Osteocyte (in vitro differentiated cells): ENCODE data around the gene SNAPC3. TPM values are rescaled to one million over a fixed set of nuclear protein-coding genes. Genes with fewer than 3 reads are reported as not detected.

ENCODE experiments used
- DNase-seq: peaks from one replicate; pipeline ENCODE4 v3.0.0; 2021; ENCODE audit warnings: mixed read lengths; ENCODE audit not compliant: unreplicated experiment; ENCODE audit errors: extremely low spot score
- H3K27ac Mint-ChIP-seq: one replicate; pipeline ENCODE4 v1.8.0; 2021; ENCODE audit warnings: mild to moderate bottlenecking, mixed read lengths; ENCODE audit not compliant: unreplicated experiment
- H3K27me3 Mint-ChIP-seq: one replicate; pipeline ENCODE4 v1.8.0; 2021; ENCODE audit warnings: mixed read lengths; ENCODE audit not compliant: unreplicated experiment
- H3K36me3 Mint-ChIP-seq: one replicate; pipeline ENCODE4 v1.8.0; 2021; ENCODE audit warnings: mixed read lengths; ENCODE audit not compliant: unreplicated experiment
- H3K4me1 Mint-ChIP-seq: one replicate; pipeline ENCODE4 v1.8.0; 2021; ENCODE audit warnings: mixed read lengths; ENCODE audit not compliant: unreplicated experiment
- H3K4me3 Mint-ChIP-seq: one replicate; pipeline ENCODE4 v1.8.0; 2021; ENCODE audit warnings: mild to moderate bottlenecking, moderate library complexity, mixed read lengths; ENCODE audit not compliant: unreplicated experiment
- H3K9me3 Mint-ChIP-seq: one replicate; pipeline ENCODE4 v1.8.0; 2021; ENCODE audit warnings: mixed read lengths; ENCODE audit not compliant: unreplicated experiment
- total RNA-seq: library from RNA; stranded (reverse); gene quantifications from 2 replicates; pipeline ENCODE4 v1.2.1, GENCODE V29; 2021
- TF ChIP-seq, protein P1 (sequence below): fragments of 200-600 bp; sonication (generic); IDR thresholded peaks from 2 replicates; pipeline ENCODE4 v1.5.0; 2021; ENCODE audit warnings: antibody characterized with exemption, mild to moderate bottlenecking, moderate library complexity

The SNAPC3 gene
- total RNA-seq, 1 donor from 2014 or later = 36.1 TPM

- H3K4me1 Mint-ChIP-seq = peaks cover 6% of the 10 kb centered on the region
- peaks cover 69% of the 10 kb centered on the region for H3K36me3 Mint-ChIP-seq
- H3K27me3 Mint-ChIP-seq = no peaks in the 10 kb centered on the region
Observed at GRCh38 chr9:15444141-15444540, 21.5 kb downstream of the SNAPC3 start.

GRCh38 chr9:15453956-15454355, 31.3 kb downstream of the SNAPC3 start:
- H3K27me3 Mint-ChIP-seq = no peaks in the 10 kb centered on the region
- H3K4me3 Mint-ChIP-seq = no peak overlapping the region
- TF ChIP-seq, protein P1, sequence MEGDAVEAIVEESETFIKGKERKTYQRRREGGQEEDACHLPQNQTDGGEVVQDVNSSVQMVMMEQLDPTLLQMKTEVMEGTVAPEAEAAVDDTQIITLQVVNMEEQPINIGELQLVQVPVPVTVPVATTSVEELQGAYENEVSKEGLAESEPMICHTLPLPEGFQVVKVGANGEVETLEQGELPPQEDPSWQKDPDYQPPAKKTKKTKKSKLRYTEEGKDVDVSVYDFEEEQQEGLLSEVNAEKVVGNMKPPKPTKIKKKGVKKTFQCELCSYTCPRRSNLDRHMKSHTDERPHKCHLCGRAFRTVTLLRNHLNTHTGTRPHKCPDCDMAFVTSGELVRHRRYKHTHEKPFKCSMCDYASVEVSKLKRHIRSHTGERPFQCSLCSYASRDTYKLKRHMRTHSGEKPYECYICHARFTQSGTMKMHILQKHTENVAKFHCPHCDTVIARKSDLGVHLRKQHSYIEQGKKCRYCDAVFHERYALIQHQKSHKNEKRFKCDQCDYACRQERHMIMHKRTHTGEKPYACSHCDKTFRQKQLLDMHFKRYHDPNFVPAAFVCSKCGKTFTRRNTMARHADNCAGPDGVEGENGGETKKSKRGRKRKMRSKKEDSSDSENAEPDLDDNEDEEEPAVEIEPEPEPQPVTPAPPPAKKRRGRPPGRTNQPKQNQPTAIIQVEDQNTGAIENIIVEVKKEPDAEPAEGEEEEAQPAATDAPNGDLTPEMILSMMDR = no peak
- peak overlapping the region; percentile 31 for H3K27ac Mint-ChIP-seq
- no peaks in the 10 kb centered on the region for H3K9me3 Mint-ChIP-seq
- no peak for DNase-seq
- H3K36me3 Mint-ChIP-seq = peaks cover 59% of the 10 kb centered on the region
- H3K4me1 Mint-ChIP-seq = no peaks in the 10 kb centered on the region

More at GRCh38 chr9:15444141-15444540, 21.5 kb downstream of the SNAPC3 start:
- TF ChIP-seq, protein P1 = no peak
- DNase-seq = no peak
- H3K4me3 Mint-ChIP-seq = no peak overlapping the region
- no peak overlapping the region for H3K27ac Mint-ChIP-seq
- H3K9me3 Mint-ChIP-seq = no peaks in the 10 kb centered on the region

- no peak overlapping the region for H3K27ac Mint-ChIP-seq
- H3K9me3 Mint-ChIP-seq = no peaks in the 10 kb centered on the region
- TF ChIP-seq, protein P1 = no peak
- no peaks in the 10 kb centered on the region for H3K27me3 Mint-ChIP-seq
- no peak overlapping the region for H3K4me3 Mint-ChIP-seq
- no peak for DNase-seq
- peaks cover 50% of the 10 kb centered on the region for H3K36me3 Mint-ChIP-seq
- no peaks in the 10 kb centered on the region for H3K4me1 Mint-ChIP-seq
Observed at GRCh38 chr9:15461056-15461455, 38.4 kb downstream of the SNAPC3 start.

- Mint-ChIP-seq H3K27ac (no peak overlapping the region), H3K27me3 (no peaks in the 10 kb centered on the region), H3K4me3 (no peak overlapping the region), H3K36me3 (peaks cover 48% of the 10 kb centered on the region), H3K9me3 (no peaks in the 10 kb centered on the region), H3K4me1 (no peaks in the 10 kb centered on the region)
- DNase-seq = no peak
- TF ChIP-seq, protein P1 = no peak
Observed at GRCh38 chr9:15461601-15462000, 38.9 kb downstream of the SNAPC3 start.

DNA sequence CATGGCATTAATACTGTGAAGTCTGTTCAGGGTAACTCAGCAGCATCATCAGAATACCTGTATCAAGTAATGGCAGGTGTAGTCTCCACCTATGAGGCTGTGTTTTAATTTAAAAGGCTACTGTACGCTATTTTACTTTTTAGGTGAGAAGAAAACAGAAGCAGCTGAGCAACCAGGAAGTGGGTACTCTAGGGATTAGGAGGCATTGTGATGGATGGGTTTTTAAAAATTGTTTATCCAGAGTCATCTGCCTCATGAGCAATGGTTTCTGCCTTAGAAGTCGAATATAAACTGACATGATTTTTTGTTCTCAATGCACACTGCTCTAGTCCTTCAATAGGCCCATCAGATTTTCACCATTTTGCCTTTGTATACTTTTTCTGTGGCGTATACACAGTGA, 45.5 kb downstream of the SNAPC3 start:
- Mint-ChIP-seq H3K9me3 (no peaks in the 10 kb centered on the region), H3K27me3 (no peaks in the 10 kb centered on the region), H3K4me1 (peaks cover 13% of the 10 kb centered on the region), H3K4me3 (no peak overlapping the region), H3K36me3 (peaks cover 43% of the 10 kb centered on the region), H3K27ac (no peak overlapping the region)
- no peak for DNase-seq
- TF ChIP-seq, protein P1 = no peak
